Breast epithelium (tissue), 4 donors: ENCODE data around the gene WDR18. TPM values are rescaled to one million over a fixed set of nuclear protein-coding genes. Genes with fewer than 3 reads are reported as not detected.

Experiments used
- DNase-seq, 2 donors: peaks; one replicate each; pipeline ENCODE4 v3.0.0-alpha.2; 2019; ENCODE audit warnings: low spot score in 2 of 2
- H3K27ac ChIP-seq, 2 donors: fragments of 200-600 bp; sonication (generic) in 1 of 2; one replicate each; pipeline ENCODE4 v1.5.1; 2016 to 2019; ENCODE audit warnings: mild to moderate bottlenecking in 1 of 2
- H3K27me3 ChIP-seq, 2 donors: fragments of 200-600 bp; sonication (generic) in 1 of 2; one replicate each; pipeline versions ENCODE4 v1.5.1 to v1.6.0; 2017 to 2019; ENCODE audit warnings: control low read depth in 1 of 2, mild to moderate bottlenecking in 1 of 2
- H3K36me3 ChIP-seq: fragments of 200-600 bp; one replicate; pipeline ENCODE4 v1.5.1; 2019
- H3K4me1 ChIP-seq, 2 donors: fragments of 200-600 bp; sonication (generic); one replicate each; pipeline ENCODE4 v1.5.1; 2016 to 2019; ENCODE audit warnings: control low read depth in 1 of 2
- H3K4me3 ChIP-seq, 3 donors: fragments of 200-600 bp; sonication (generic); 1 replicate in 2 of 3; 2 replicates in 1 of 3; pipeline ENCODE4 v1.5.1; 2016 to 2019; ENCODE audit warnings: mild to moderate bottlenecking in 3 of 3, moderate library complexity in 2 of 3
- H3K9me3 ChIP-seq, 2 donors: fragments of 200-600 bp; sonication (generic) in 1 of 2; one replicate each; pipeline ENCODE4 v1.5.1; 2016 to 2019; ENCODE audit warnings: control low read depth in 1 of 2
- CTCF ChIP-seq, 3 donors: fragments of 450-650 bp; IDR thresholded peaks; one replicate each; pipeline ENCODE4 v1.5.1; 2016 to 2017; ENCODE audit warnings: antibody characterized with exemption in 3 of 3, mild to moderate bottlenecking in 3 of 3, moderate library complexity in 3 of 3
- POLR2A ChIP-seq: fragments of 450-650 bp; IDR thresholded peaks from one replicate; pipeline ENCODE4 v1.6.1; 2016; ENCODE audit warnings: antibody characterized with exemption, mild to moderate bottlenecking, moderate library complexity
- POLR2AphosphoS5 ChIP-seq, 3 donors: sonication (generic); formaldehyde crosslinking; IDR thresholded peaks; one replicate each; pipeline ENCODE4 v1.6.1; 2017; ENCODE audit warnings: antibody characterized with exemption in 3 of 3
- intact Hi-C: fragments of 100-400 bp; cut with DNase I; formaldehyde crosslinking; loops from one replicate; pipeline ENCODE4 v1.15.1; 2023; ENCODE audit warnings: low total_unique reads
- total RNA-seq, 3 donors: library from RNA; depleted of rRNA; stranded (reverse); fragments of >200 nt; gene quantifications; one replicate each; pipeline ENCODE4 v1.1.0, GENCODE V29; 2016

The WDR18 gene
- total RNA-seq, 3 donors from 2014 or later, result 19.2 to 69.2 (median 49.8) TPM

DNA sequence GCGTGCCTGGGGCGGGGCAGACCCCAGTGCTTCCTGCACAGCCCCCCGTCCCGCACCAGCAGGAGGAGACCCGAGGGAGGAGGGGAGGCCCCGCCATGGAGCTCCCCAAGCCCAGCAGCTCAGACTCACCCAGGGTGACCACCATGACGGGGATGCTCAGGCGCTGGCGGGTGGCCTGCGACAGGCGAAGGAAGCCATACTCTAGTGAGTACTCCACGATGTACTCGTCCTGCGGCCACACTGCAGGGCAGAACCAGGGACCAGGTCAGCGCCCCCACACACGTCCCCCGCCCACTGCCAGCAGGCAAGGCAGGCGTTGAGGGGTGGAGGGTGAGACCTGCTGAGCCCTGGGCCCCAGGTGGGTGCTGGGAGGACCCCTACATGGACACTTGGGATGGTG is 28.2 kb downstream of the WDR18 start:
- no peak for DNase-seq
- H3K27me3 ChIP-seq, result no peaks in the 10 kb centered on the region
- no peak overlapping the region for H3K27ac ChIP-seq
- intact Hi-C loops, result loop anchor here (10.0 kb wide), 1 partner anchor 212 kb away; no protein-coding TSS in a partner anchor
- H3K4me3 ChIP-seq, result no peak overlapping the region
- peaks cover 4 to 18% of the 10 kb centered on the region in 2 donors for H3K4me1 ChIP-seq
- H3K9me3 ChIP-seq, result no peaks in the 10 kb centered on the region
- TF ChIP-seq CTCF (IDR thresholded peaks at IDR 0.05), result no peak
- TF ChIP-seq POLR2A, result no peak
- no peak for TF ChIP-seq POLR2AphosphoS5 (IDR thresholded peaks at IDR 0.05)
- H3K36me3 ChIP-seq, result peaks cover 16% of the 10 kb centered on the region

DNA sequence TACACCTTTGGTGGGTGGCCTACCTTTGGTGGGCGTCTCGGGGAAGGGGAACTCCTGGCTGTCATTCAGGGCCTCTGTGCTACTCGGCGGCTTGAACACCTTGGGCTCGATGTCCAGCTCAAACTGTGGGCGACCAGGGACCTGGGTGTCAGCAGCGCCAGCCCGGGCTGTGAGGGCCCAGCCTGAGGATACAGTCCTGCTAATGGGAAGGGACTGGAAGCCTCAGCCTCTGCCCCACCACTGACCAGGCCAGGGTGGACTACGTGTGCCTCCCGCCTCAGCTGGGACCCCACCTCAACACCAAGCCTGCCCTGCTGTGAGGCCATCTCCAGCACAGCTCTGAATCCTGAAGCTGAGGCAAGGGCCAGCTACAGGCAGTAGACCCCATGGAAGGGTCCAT is 29.1 kb downstream of the WDR18 start:
- Histone ChIP-seq H3K27ac (no peak overlapping the region), H3K27me3 (no peaks in the 10 kb centered on the region), H3K9me3 (no peaks in the 10 kb centered on the region), H3K4me1 (peaks cover 7 to 27% of the 10 kb centered on the region in 2 donors), H3K36me3 (peaks cover 16% of the 10 kb centered on the region), H3K4me3 (no peak overlapping the region)
- DNase-seq, result no peak
- TF ChIP-seq POLR2A (no peak), POLR2AphosphoS5 (IDR thresholded peaks at IDR 0.05) (no peak), CTCF (IDR thresholded peaks at IDR 0.05) (no peak)
- intact Hi-C loops, result loop anchor here (10.0 kb wide), 1 partner anchor 212 kb away; no protein-coding TSS in a partner anchor

GRCh38 chr19:1014161-1015060 is 30.3 kb downstream of the WDR18 start:
- H3K27me3 ChIP-seq, result no peaks in the 10 kb centered on the region
- H3K4me3 ChIP-seq, result no peak overlapping the region
- peaks cover 16 to 39% of the 10 kb centered on the region in 2 donors for H3K4me1 ChIP-seq
- peaks cover 16% of the 10 kb centered on the region for H3K36me3 ChIP-seq
- H3K27ac ChIP-seq, result no peak overlapping the region
- intact Hi-C loops, result loop anchor here (10.0 kb wide), 1 partner anchor 210 kb away; no protein-coding TSS in a partner anchor
- no peak for DNase-seq
- H3K9me3 ChIP-seq, result no peaks in the 10 kb centered on the region
- no peak for TF ChIP-seq POLR2A
- no peak for TF ChIP-seq POLR2AphosphoS5 (IDR thresholded peaks at IDR 0.05)
- no peak for TF ChIP-seq CTCF (IDR thresholded peaks at IDR 0.05)

DNA sequence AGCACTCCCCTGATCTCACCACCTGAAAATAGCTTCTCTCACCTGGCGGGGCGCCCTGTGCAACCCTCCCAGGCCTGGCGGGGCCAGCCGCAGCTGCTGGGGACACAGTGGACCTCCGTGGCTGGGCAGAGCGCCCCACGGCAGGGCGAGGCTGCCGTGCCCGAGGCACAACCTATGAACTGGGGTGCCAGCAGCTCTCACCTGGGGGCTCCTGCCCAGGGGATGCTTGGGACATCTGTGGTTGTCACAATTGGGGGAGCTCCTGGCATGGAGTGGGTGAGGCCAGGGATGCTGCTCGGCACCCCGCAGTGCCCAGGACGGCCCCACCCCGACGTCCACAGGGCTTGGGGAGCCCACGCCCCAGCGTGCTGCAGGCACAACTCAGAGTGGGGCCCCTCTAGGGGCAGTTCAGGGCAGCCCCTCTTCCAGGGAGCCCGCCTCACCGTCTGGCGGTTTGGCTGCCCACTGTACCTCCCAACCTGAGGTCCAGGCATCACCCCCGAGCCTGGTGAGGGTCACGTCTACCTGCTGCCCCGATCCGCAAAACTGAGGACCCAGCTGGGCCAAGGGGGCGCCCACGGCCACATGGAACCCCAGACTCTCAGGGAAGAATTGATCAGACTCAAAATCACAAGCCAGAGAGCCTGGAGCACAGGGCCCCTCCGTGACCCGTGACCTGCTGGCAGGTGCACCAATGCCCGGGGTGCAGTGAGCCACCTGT is 31.1 kb downstream of the WDR18 start:
- H3K4me1 ChIP-seq, result peaks cover 16 to 46% of the 10 kb centered on the region in 2 donors
- no peak for TF ChIP-seq POLR2A
- H3K27me3 ChIP-seq, result no peaks in the 10 kb centered on the region
- no peak for DNase-seq
- peak overlapping the region in 1 of 2 donors; percentile 77 for H3K27ac ChIP-seq
- peaks cover 15% of the 10 kb centered on the region for H3K36me3 ChIP-seq
- peak overlapping the region in 1 of 3 donors; percentile 58 for H3K4me3 ChIP-seq
- no peaks in the 10 kb centered on the region for H3K9me3 ChIP-seq
- intact Hi-C loops, result loop anchor here (10.0 kb wide), 1 partner anchor 210 kb away; no protein-coding TSS in a partner anchor

- no peak for DNase-seq
- Histone ChIP-seq H3K4me3 (peak overlapping the region in 1 of 3 donors; percentile 58), H3K4me1 (peaks cover 16 to 46% of the 10 kb centered on the region in 2 donors), H3K36me3 (peaks cover 12% of the 10 kb centered on the region), H3K9me3 (no peaks in the 10 kb centered on the region), H3K27ac (peak overlapping the region in 1 of 2 donors; percentile 77), H3K27me3 (no peaks in the 10 kb centered on the region)
- intact Hi-C loops, result loop anchor here (10.0 kb wide), 1 partner anchor 209 kb away; no protein-coding TSS in a partner anchor
- TF ChIP-seq POLR2AphosphoS5 (IDR thresholded peaks at IDR 0.05) (no peak), CTCF (IDR thresholded peaks at IDR 0.05) (no peak), POLR2A (no peak)
Measured at GRCh38 chr19:1015782-1016646, 31.9 kb downstream of the WDR18 start.
